Activated naive CD4-positive, alpha-beta T cell treated with Interleukin-2 at 50 U/mL for 16 hours (primary cell): ENCODE results near the gene ESAM.
"Not testable (repeated sequence)": the region's sequence is repeated elsewhere in the genome, so short reads cannot be mapped to it uniquely, and the experiment has no call there.

Source experiments
- DNase-seq: peaks from one replicate; pipeline ENCODE4 v3.0.0-alpha.2; 2020

The ESAM gene

GRCh38 chr11:124762105-124762623 lies at the start of gene ESAM:
Gene ESAM, minus strand, starts transcription at chr11:124762290. Its CDS starts 136 bp downstream, at chr11:124762154.
- peak; percentile 72 for DNase-seq

GRCh38 chr11:124811399-124812125 lies 49.5 kb upstream of the ESAM start:
- DNase-seq: no peak

- no peak for DNase-seq
Observed at GRCh38 chr11:124807660-124808270, 45.7 kb upstream of the ESAM start.

GRCh38 chr11:124807201-124807600 lies 45.1 kb upstream of the ESAM start:
- no peak for DNase-seq

- no peak for DNase-seq
Observed at GRCh38 chr11:124804884-124805283, 42.8 kb upstream of the ESAM start.

- no peak for DNase-seq
Observed at GRCh38 chr11:124801636-124802312, 39.7 kb upstream of the ESAM start.

- no peak for DNase-seq
Observed at GRCh38 chr11:124801014-124801413, 38.9 kb upstream of the ESAM start.

GRCh38 chr11:124800226-124800929 lies 38.3 kb upstream of the ESAM start, which contains the start of gene MSANTD2:
Gene MSANTD2, minus strand, starts transcription at chr11:124800406. Its CDS starts 26 bp downstream, at chr11:124800380.
- peak; percentile 84 for DNase-seq

GRCh38 chr11:124799348-124800225 lies 37.5 kb upstream of the ESAM start:
- peak; percentile 41 for DNase-seq

GRCh38 chr11:124798991-124799347 lies 36.9 kb upstream of the ESAM start:
- no peak for DNase-seq

GRCh38 chr11:124796312-124796711 lies 34.2 kb upstream of the ESAM start:
- no peak for DNase-seq

GRCh38 chr11:124793466-124794278 lies 31.6 kb upstream of the ESAM start:
- DNase-seq: no peak

GRCh38 chr11:124791626-124792341 lies 29.7 kb upstream of the ESAM start:
- DNase-seq: no peak

- no peak for DNase-seq
Observed at GRCh38 chr11:124788521-124788920, 26.4 kb upstream of the ESAM start.

GRCh38 chr11:124784051-124784450 lies 22.0 kb upstream of the ESAM start:
- DNase-seq: no peak

GRCh38 chr11:124783002-124783401 lies 20.9 kb upstream of the ESAM start:
- no peak for DNase-seq

GRCh38 chr11:124779568-124779967 lies 17.5 kb upstream of the ESAM start:
- DNase-seq: no peak

- no peak for DNase-seq
Observed at GRCh38 chr11:124778281-124778680, 16.2 kb upstream of the ESAM start.

GRCh38 chr11:124776865-124777645 lies 15.0 kb upstream of the ESAM start:
- DNase-seq: no peak

GRCh38 chr11:124770959-124771358 lies 8.9 kb upstream of the ESAM start:
- not testable (repeated sequence) for DNase-seq
